Fibroblast of pulmonary artery (primary cell): Measurements from ENCODE around the gene SORL1-AS1.

ENCODE experiments used
- DNase-seq: peaks from one replicate; pipeline ENCODE4 v3.0.0-alpha.2; 2010; ENCODE audit warnings: low read depth
- H3K4me3 ChIP-seq: replicated peaks from 2 replicates; pipeline ENCODE4 v1.5.1; 2011; ENCODE audit warnings: low read depth, mild to moderate bottlenecking, control low read depth, low read length, moderate library complexity
- TF ChIP-seq, protein P1 (sequence below): IDR thresholded peaks from 2 replicates; pipeline ENCODE4 v1.5.1; 2011; ENCODE audit warnings: mild to moderate bottlenecking, control low read depth, low read length, inconsistent platforms; ENCODE audit errors: missing control alignments

SORL1-AS1 gene

DNA sequence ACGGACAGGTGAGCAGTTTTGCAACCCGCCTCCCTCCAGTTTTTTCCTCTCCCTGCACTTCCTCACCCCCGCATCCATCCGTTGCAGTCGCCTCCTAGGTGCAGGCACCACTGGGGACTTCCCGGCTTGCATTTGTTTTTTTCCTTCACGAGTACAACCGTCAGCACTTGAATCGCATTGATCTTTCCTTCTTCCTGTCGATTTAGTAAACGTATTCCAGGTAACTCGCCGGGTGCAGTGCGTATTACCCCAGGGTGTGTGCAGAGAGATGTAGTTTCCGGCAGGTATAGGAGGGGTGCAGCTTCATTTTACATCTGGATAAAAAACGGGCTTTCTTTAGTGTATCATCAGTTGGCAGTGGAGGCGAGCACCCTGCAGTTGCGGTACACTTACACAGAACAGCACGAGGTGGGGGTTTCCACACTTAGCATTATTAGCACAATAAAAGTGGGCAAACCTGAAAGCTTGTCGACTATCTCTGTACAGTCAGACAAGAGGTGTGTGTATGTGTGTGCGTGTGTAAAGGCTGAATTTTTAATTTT is at the start of gene SORL1-AS1:
TSS of gene SORL1-AS1 (minus strand) at position 359 of the 542 bp plus-strand sequence.
- TF ChIP-seq, protein P1, sequence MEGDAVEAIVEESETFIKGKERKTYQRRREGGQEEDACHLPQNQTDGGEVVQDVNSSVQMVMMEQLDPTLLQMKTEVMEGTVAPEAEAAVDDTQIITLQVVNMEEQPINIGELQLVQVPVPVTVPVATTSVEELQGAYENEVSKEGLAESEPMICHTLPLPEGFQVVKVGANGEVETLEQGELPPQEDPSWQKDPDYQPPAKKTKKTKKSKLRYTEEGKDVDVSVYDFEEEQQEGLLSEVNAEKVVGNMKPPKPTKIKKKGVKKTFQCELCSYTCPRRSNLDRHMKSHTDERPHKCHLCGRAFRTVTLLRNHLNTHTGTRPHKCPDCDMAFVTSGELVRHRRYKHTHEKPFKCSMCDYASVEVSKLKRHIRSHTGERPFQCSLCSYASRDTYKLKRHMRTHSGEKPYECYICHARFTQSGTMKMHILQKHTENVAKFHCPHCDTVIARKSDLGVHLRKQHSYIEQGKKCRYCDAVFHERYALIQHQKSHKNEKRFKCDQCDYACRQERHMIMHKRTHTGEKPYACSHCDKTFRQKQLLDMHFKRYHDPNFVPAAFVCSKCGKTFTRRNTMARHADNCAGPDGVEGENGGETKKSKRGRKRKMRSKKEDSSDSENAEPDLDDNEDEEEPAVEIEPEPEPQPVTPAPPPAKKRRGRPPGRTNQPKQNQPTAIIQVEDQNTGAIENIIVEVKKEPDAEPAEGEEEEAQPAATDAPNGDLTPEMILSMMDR = no peak
- DNase-seq = no peak
- peak within 1 kb of the TSS; percentile 42 for H3K4me3 ChIP-seq

DNA sequence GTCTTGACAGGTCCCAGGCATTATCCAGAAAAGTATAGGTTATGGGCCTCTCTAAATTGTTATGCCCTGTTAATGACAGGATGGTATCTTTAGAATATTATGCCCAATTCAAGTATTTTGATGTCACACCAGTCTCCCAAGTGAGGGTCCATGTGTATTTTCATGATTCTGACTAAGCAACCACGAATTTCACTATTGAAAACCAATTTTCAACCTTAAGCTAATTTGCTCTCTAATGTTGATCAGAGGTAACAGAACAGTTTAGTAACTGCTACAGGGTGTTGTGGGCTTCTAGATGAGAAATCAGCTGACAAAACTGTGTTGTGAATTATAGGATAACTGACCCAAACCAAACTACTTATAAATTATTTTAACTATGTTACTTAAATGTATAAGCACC is 48.0 kb upstream of the SORL1-AS1 start:
- TF ChIP-seq, protein P1 = no peak
- no peak overlapping the region for H3K4me3 ChIP-seq
- no peak for DNase-seq

DNA sequence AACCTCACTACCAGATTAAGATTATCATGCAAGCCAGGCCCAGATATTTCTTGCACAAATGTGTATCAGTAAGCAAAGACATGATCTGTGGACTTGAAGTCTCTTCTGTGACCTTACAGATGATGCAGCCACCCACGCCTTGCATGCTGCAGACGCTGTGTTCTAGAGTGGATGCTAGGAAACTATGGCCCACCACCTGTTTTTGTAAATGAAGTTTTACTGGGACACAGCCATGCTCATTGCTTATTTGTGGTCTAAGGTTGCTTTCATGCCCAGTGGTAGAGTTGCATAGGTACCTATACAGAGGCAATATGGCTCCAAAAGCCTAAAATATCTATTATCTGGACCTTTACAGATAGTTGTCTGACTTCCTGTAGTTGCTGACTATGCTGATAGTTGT is 47.5 kb upstream of the SORL1-AS1 start:
- TF ChIP-seq, protein P1 = no peak
- no peak overlapping the region for H3K4me3 ChIP-seq
- no peak for DNase-seq

DNA sequence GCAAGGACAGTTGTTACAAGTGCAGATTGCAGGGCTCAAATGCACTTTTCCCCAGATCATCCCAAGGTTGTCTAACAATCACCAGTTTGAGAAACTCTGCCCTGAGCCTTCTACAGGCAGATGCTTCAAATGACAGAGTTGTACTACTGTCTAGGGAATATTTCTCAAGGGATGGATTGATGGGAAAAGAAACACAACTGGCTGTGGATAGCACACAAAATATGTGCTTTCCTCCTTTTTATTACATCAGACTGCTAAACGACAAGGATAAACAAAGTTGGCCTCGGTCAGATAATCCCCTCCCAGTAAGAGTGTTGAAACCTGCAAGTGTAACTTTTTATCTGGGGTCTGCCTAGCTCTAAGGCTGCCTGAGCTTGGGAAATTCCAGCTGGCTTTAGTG is 46.6 kb upstream of the SORL1-AS1 start:
- TF ChIP-seq, protein P1 = no peak
- no peak overlapping the region for H3K4me3 ChIP-seq
- no peak for DNase-seq

DNA sequence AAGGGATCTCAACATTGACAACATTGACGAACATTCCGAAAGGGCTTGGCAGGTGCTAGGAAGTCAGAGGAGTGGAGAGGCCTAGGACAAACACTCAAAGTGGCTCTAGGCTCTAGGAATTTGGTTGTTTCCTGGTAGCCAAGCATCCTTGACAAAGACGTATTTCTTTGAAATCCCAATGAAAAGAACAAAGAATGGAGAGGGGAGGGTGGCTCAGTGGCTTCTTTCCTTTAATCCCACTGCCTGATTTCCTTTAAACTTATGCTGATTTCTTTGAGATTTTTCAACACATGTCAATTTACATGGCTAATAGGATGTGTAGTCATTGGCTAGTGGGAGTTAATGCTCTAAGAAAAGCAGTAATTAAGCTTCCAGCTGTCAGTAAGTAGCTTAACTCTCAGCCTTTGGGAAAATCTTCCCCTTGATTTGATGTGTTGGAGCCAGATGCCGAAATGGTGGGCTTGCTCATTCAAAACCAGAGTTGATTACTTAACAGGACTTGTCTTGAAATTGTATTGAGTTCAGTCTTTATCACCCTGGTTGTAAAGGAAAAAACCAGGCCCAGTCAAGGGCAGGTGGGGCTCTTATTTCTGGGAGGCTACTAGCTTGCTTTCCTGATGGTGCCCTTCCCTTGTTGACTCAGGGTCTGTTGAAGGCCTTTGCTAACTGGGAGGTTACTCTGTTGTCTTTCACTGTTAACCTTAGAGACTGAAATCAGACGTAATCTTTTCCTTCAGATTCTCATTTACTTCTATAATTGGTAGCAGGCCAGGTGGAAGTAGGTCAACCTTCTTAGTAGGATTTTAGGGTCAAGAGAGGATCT is 44.6 kb upstream of the SORL1-AS1 start:
- no peak overlapping the region for H3K4me3 ChIP-seq
- TF ChIP-seq, protein P1 = no peak
- no peak for DNase-seq

DNA sequence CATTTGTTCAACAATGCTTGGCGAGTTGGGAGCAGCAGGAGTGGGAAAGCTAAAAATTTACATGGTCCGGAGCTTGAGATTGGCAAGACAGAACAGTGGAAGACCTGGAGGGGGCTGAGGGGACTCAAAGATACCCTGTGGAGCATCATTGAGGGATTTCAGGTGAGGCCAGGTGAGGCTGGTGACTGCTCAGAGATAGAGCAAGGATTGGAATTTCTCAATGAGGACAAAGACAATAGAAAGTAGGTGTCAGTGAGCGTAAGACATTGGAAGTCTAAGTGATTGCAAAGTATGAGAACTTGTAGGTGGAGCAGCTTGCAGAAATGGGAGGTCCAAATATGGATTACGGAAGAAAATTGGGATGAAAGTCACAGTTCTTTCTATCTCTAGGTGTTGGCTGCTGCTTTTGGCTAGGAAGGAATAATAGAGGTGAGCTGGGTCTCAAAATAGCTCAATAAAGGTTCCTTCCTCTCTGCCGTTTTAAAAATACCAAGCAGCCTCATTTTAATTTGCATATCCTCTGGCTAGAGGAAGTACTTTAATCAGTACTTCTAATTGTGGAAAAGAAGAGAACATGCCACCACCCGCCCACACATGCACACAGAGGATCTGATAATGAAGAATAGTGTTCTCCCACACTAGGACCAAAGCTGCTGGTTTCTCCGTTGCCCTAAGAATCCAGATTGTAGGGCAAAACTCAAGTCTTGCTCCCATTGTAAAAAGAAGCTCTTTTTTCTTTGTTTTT is 41.8 kb upstream of the SORL1-AS1 start:
- H3K4me3 ChIP-seq = no peak overlapping the region
- TF ChIP-seq, protein P1 = no peak
- DNase-seq = no peak
